Psoas muscle (tissue), 8 donors: ENCODE results near the gene CARHSP1. TPM values are rescaled to one million over a fixed set of nuclear protein-coding genes. Genes with fewer than 3 reads are reported as not detected.
"Not testable (repeated sequence)": the region's sequence is repeated elsewhere in the genome, so short reads cannot be mapped to it uniquely, and the experiment has no call there.

Experiments
- ATAC-seq, 4 donors: fragments of 200-7000 bp; cut with Tn5 transposase; one replicate each; pipeline ENCODE4 v1.9.1; 2020; ENCODE audit warnings: moderate library complexity in 3 of 4, mild to moderate bottlenecking in 2 of 4
- DNase-seq, 2 donors: peaks; one replicate each; pipeline ENCODE4 v3.0.0-alpha.2; 2020
- H3K27ac ChIP-seq: fragments of 200-600 bp; one replicate; pipeline ENCODE4 v1.8.0; 2022
- H3K27me3 ChIP-seq, 3 donors: fragments of 200-600 bp in 1 of 3; one replicate each; pipeline versions ENCODE4 v1.6.1 to v1.8.0; 2013 to 2022; ENCODE audit warnings: low read length in 2 of 3, mild to moderate bottlenecking in 2 of 3, moderate library complexity in 1 of 3; ENCODE audit not compliant: insufficient read depth in 3 of 3
- H3K36me3 ChIP-seq, 2 donors: fragments of 200-600 bp in 1 of 2; one replicate each; pipeline versions ENCODE4 v1.6.1 to v1.8.0; 2013 to 2022; ENCODE audit warnings: low read depth in 1 of 2, mild to moderate bottlenecking in 1 of 2, moderate library complexity in 1 of 2; ENCODE audit not compliant: insufficient read depth in 1 of 2
- H3K4me1 ChIP-seq: fragments of 200-600 bp; one replicate; pipeline ENCODE4 v1.8.0; 2022
- H3K4me3 ChIP-seq: fragments of 200-600 bp; one replicate; pipeline ENCODE4 v1.8.0; 2022; ENCODE audit warnings: mild to moderate bottlenecking
- H3K9me3 ChIP-seq: fragments of 200-600 bp; one replicate; pipeline ENCODE4 v1.8.0; 2022
- WGBS, 3 donors: extraction: QIAGEN DNeasy Blood & Tissue Kit; methylation state at CpG; one replicate each; pipeline versions ENCODE4 v1.1.6 to v1.1.7; 2013; 5-methylcytosine and 5-hydroxymethylcytosine counted together
- intact Hi-C, 2 donors: fragments of 100-400 bp; cut with DNase I; formaldehyde crosslinking; loops; one replicate each; pipeline versions ENCODE4 v1.11.0 to v1.14.2; 2022
- polyA plus RNA-seq, 3 donors: library from polyadenylated mRNA; stranded (reverse); fragments of 200-250 nt; gene quantifications; one replicate each; pipeline ENCODE4 v1.2.3, GENCODE V29; 2013
- total RNA-seq, 4 donors: library from RNA; stranded (reverse); fragmentation: NEBNext Ultra II Directional in 2 of 4; extraction: Animal tissue kit (Norgen Biotek cat#: 25700) in 2 of 4; gene quantifications; one replicate each; pipeline versions ENCODE4 v1.2.1 to v1.2.4, GENCODE V29; 2021 to 2023
- TF ChIP-seq, protein P1 (sequence below): fragments of 200-600 bp; IDR thresholded peaks from one replicate; pipeline ENCODE4 v1.8.0; 2022; ENCODE audit warnings: antibody characterized with exemption
- donor health status: healthy with polysubstance abuse.
- donor health status: DM: no; HTN: no; CAD: no; lungs with moderate emphysema.
- donor health status: Bipolar disorder and iron deficiency.
- donor health status: healthy.
- donor health status: DM: yes; HTN: yes; CAD: no.
- donor health status: DM: no; HTN: no; CAD: no.
- donor health status: DM: no; HTN: no; CAD: no.
- donor health status: DM: yes; HTN: yes; CAD: no.

Gene CARHSP1
- total and polyA plus RNA-seq, 7 donors: 9.8 to 23.0 (median 16.6) TPM

DNA sequence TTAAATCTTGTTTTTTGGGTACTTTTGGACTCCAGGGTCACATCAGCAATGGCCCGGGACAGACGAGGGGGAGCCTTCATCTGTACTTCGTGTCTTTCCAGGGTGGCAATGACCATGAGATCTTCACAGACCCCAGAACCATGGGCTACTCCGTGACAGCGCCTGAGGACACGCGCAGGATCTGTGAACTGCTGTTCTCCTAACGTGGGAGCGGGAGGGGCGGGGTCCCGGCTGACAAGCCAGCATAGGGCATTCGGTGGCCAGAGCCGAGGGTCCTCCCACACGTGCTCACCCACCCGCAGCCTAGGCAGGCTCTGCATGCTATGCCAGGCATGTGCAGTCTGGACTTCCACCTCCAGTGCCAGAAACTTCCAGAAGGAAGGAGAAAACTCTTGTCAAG lies 21.2 kb downstream of the CARHSP1 start:
- intact Hi-C loops: no loop called here
- 89 to 91% (median 90%) methylated on average over 15 of the region's 15 CpGs for WGBS, 3 donors
- peak in 1 of 2 donors; percentile 51 for DNase-seq

DNA sequence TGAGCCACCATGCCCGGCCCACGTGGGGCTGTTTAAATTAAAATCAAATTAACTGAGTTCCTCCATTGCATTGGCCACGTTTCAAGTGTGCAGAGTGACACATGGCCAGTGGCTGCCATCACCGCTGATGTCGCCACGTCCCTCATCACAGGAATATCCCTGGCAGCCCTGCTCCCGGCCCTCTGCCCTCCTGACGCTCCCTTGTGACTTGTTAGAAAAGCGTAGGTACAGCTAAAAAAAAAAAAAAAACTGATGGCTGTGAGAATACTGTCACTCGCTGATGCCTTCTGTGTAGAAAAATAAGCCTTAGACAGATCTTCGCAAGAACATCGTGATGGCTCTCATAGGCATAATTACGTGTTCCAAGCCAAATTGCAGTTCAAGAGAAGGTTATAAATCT lies 21.7 kb downstream of the CARHSP1 start:
- no peaks in the 10 kb centered on the region for H3K9me3 ChIP-seq
- H3K36me3 ChIP-seq: peaks cover 0 to 42% of the 10 kb centered on the region in 2 donors
- 78 to 82% (median 79%) methylated on average over 13 of the region's 13 CpGs for WGBS, 3 donors
- TF ChIP-seq, protein P1, sequence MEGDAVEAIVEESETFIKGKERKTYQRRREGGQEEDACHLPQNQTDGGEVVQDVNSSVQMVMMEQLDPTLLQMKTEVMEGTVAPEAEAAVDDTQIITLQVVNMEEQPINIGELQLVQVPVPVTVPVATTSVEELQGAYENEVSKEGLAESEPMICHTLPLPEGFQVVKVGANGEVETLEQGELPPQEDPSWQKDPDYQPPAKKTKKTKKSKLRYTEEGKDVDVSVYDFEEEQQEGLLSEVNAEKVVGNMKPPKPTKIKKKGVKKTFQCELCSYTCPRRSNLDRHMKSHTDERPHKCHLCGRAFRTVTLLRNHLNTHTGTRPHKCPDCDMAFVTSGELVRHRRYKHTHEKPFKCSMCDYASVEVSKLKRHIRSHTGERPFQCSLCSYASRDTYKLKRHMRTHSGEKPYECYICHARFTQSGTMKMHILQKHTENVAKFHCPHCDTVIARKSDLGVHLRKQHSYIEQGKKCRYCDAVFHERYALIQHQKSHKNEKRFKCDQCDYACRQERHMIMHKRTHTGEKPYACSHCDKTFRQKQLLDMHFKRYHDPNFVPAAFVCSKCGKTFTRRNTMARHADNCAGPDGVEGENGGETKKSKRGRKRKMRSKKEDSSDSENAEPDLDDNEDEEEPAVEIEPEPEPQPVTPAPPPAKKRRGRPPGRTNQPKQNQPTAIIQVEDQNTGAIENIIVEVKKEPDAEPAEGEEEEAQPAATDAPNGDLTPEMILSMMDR: no peak
- ATAC-seq (no peak), DNase-seq (no peak)
- no peaks in the 10 kb centered on the region for H3K4me1 ChIP-seq
- H3K4me3 ChIP-seq: no peak overlapping the region
- no peak overlapping the region for H3K27ac ChIP-seq
- intact Hi-C loops: no loop called here
- no peaks in the 10 kb centered on the region for H3K27me3 ChIP-seq

More for the DNA sequence above, 21.2 kb downstream of the CARHSP1 start:
- TF ChIP-seq, protein P1: no peak
- Histone ChIP-seq H3K9me3 (no peaks in the 10 kb centered on the region), H3K4me1 (no peaks in the 10 kb centered on the region), H3K27ac (no peak overlapping the region), H3K36me3 (peaks cover 0 to 46% of the 10 kb centered on the region in 2 donors), H3K27me3 (no peaks in the 10 kb centered on the region), H3K4me3 (no peak overlapping the region)
- ATAC-seq: no peak

DNA sequence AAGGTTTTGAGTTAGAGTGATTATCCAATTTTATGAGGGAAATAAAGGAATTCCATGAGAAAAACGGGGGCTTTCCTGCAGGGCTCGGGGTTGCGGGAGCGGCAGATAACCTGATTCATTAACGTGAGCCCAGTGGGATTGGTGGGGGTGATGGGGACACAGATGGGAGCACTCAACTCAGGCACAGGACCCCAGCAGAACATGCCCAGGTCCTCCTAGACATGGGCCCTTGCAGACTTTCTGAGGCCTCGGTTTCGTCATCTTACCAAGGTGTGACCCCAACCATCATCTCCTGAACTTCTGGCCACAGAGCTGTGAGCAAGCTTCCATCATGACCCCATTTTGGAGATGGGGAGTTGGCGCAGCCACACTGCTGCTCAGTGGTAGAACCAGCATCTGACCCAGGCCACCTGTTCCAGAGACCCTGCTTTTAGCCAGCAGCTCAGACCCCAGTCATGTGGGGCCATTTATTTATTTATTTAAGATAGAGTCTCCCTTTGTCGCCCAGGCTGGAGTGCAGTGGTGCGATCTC lies 22.3 kb downstream of the CARHSP1 start:
- TF ChIP-seq, protein P1: no peak
- Histone ChIP-seq H3K27me3 (no peaks in the 10 kb centered on the region), H3K4me1 (no peaks in the 10 kb centered on the region), H3K9me3 (no peaks in the 10 kb centered on the region), H3K4me3 (no peak overlapping the region), H3K36me3 (peaks cover 0 to 39% of the 10 kb centered on the region in 2 donors), H3K27ac (no peak overlapping the region)
- ATAC-seq: no peak
- intact Hi-C loops: no loop called here
- WGBS, 3 donors: 94 to 96% (median 95%) methylated on average over 10 of the region's 10 CpGs
- no peak for DNase-seq

DNA sequence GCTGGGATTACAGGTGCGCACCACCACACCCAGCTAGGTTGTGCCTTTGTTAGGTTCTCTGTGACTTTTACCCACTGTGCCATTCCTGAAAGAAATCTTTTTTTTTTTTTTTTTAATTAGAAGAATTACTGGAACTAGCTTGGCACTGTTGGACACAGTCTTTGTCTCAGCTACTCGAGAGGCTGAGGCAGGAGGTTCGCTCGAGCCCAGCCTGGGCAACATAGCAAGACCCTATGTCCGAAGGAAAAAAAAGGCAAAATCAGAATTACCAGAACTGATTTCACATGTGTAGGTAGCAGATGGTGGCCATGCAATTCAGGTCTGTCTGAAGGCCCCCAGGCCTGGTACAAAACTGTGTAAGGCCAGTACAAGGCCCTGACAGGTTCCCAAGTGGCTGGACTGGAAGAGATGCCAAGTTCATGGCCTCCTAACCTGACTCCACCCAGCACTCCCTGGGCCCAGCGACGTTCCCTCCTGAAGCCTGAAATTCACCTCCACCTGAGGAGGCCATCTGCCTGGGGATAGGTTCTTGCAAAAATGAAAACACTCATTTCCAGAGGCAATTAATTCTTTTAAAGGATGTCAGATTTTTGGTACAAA lies 23.0 kb downstream of the CARHSP1 start:
- ATAC-seq: no peak
- Histone ChIP-seq H3K9me3 (no peaks in the 10 kb centered on the region), H3K36me3 (peaks cover 0 to 35% of the 10 kb centered on the region in 2 donors), H3K4me1 (no peaks in the 10 kb centered on the region), H3K27me3 (no peaks in the 10 kb centered on the region), H3K4me3 (no peak overlapping the region), H3K27ac (no peak overlapping the region)
- intact Hi-C loops: no loop called here
- DNase-seq: no peak
- WGBS, 3 donors: 85 to 94% (median 88%) methylated on average over 7 of the region's 7 CpGs
- TF ChIP-seq, protein P1: no peak

DNA sequence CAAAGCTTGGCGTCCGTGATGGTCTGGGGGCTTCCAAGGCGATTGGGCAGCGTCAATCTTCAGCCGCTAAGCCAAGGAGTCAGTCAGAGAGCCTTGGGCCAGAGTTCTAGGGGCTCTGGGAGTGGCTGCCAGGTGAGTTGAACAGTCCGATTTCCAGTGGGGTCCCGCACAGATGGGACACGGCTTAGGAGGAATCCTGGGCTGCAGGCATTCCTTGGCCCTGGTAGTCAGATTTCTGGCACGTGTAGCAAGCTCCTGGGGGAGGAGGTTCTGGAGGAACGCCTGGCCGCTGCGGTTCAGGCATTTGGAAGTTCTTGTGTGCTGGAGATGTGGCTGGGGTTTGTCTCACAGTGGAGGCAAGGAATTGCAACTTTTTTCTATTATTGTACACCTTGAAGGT lies 25.5 kb downstream of the CARHSP1 start:
- ATAC-seq, intact Hi-C loops: not testable (repeated sequence)
- 45 to 63% (median 53%) methylated on average over 12 of the region's 12 CpGs for WGBS, 3 donors

DNA sequence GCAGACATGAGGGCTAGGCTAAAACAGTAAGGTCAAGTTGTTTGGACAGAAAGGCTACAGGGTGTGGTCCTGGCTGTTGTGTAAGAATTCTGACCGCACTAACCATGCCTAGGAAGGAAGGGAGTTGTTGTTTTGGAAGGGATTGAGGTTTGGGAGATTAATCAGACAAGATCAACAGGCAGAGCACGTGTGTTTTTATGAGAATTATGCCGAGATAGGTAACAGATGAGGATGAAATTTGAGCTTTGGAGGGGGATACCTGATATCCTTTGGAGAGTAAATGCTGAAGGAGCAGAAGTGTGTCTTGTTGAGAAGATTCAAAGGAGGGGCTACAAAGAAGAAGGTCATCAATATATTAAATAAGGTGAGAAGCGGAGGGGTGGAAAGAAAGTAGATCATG lies 26.8 kb downstream of the CARHSP1 start:
- 53 to 63% (median 56%) methylated on average over 3 to 4 of the region's 4 CpGs for WGBS, 3 donors
- H3K9me3 ChIP-seq, ATAC-seq: not testable (repeated sequence)

More for the DNA sequence above, 25.5 kb downstream of the CARHSP1 start:
- H3K4me1 ChIP-seq, H3K27ac ChIP-seq, DNase-seq, H3K27me3 ChIP-seq, H3K9me3 ChIP-seq: not testable (repeated sequence)
- peaks cover 0 to 10% of the 10 kb centered on the region in 2 donors for H3K36me3 ChIP-seq
- H3K4me3 ChIP-seq: peak overlapping the region; percentile 52

DNA sequence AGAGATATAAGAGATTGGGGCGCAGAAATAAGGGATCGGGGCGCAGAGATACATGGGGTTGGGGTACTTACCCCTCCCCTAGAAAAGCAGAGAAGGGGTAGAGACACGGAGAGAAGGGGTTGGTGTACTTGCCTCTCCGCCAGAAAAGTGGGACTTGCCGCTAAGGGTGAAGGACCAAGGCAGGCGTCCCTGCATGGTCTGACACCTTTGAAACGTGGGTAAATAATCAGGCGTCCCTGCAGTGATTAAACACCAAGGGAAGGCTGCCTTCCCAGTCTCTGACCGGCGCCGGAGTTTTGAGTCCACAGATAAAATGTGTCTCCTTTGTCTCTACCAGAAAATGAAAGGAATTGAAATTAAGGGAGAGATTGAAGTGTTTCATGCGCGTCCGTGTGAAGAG lies 31.2 kb downstream of the CARHSP1 start:
- intact Hi-C loops, H3K9me3 ChIP-seq, H3K27ac ChIP-seq, DNase-seq, ATAC-seq, H3K4me1 ChIP-seq, H3K36me3 ChIP-seq, H3K4me3 ChIP-seq, H3K27me3 ChIP-seq: not testable (repeated sequence)
- WGBS, 3 donors: 89 to 93% (median 91%) methylated on average over 15 of the region's 15 CpGs

More for the DNA sequence above, 26.8 kb downstream of the CARHSP1 start:
- H3K36me3 ChIP-seq, H3K27ac ChIP-seq, H3K27me3 ChIP-seq, intact Hi-C loops, H3K4me1 ChIP-seq, DNase-seq: not testable (repeated sequence)
- peak overlapping the region; percentile 52 for H3K4me3 ChIP-seq

DNA sequence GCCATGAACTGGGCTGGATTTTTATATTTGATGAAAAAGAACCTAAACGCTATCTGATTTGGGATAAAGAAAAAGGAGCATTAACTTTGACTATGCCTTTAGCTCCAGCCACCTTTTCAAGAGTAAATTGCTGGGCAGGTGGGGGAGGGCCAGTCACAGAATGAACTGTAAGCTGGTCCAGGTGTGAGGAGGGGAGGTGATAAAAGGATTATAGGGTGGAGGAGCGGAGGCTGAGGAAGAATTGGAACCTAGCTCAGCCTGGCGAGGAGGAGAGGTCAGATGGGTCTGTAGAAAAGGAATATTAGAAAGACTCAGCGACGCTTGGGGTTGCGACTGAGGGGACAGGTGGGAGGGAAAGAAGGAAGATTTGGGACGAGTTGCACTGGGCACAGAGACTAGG lies 32.0 kb downstream of the CARHSP1 start:
- H3K27me3 ChIP-seq, H3K4me1 ChIP-seq, H3K4me3 ChIP-seq, DNase-seq, intact Hi-C loops, H3K9me3 ChIP-seq, H3K27ac ChIP-seq, H3K36me3 ChIP-seq, ATAC-seq: not testable (repeated sequence)
- WGBS, 3 donors: 92 to 94% (median 94%) methylated on average over 6 to 7 of the region's 7 CpGs
